K562 (cell line): ENCODE data around the gene PIP5K1B. TPM values are rescaled to one million over a fixed set of nuclear protein-coding genes. Genes with fewer than 3 reads are reported as not detected.

Experiments used
- CTBP1 ChIP-seq: fragments of 450-650 bp; IDR thresholded peaks from 2 replicates; pipeline ENCODE4 v1.6.1; 2016; ENCODE audit warnings: borderline replicate concordance
- CTCFL ChIP-seq: IDR thresholded peaks from 2 replicates; pipeline ENCODE4 v1.6.1; 2011; ENCODE audit warnings: borderline replicate concordance, low read depth, mild to moderate bottlenecking, moderate library complexity, low read length; ENCODE audit not compliant: insufficient read depth, poor library complexity, severe bottlenecking
- HDAC2 ChIP-seq: fragments of 450-650 bp; IDR thresholded peaks from 2 replicates; pipeline ENCODE4 v1.6.1; 2016; ENCODE audit warnings: mild to moderate bottlenecking
- KDM5B ChIP-seq: fragments of 200-600 bp; sonication (generic); IDR thresholded peaks from 2 replicates; pipeline ENCODE4 v1.6.1; 2012; ENCODE audit warnings: low read depth, mild to moderate bottlenecking, moderate library complexity, low read length, control low read depth, inconsistent platforms; ENCODE audit not compliant: insufficient replicate concordance
- MXI1 ChIP-seq: IDR thresholded peaks from 2 replicates; pipeline ENCODE4 v1.6.1; 2011; ENCODE audit warnings: low read depth, mild to moderate bottlenecking, improper control_type of control experiment, low read length
- MYC ChIP-seq, 2 experiments: fragments of 250-450 bp in 1 of 2; sonication (Bioruptor Pico) in 1 of 2; IDR thresholded peaks; 2 replicates each; pipeline versions ENCODE4 v1.5.1 to v1.6.1; 2012 to 2021; ENCODE audit warnings: low read depth in 2 of 2, borderline replicate concordance in 1 of 2, improper control_type of control experiment in 1 of 2, low read length in 1 of 2, mild to moderate bottlenecking in 1 of 2, moderate library complexity in 1 of 2
- NEUROD1 ChIP-seq: fragments of 150-350 bp; IDR thresholded peaks from 2 replicates; pipeline ENCODE4 v1.6.1; 2014; ENCODE audit warnings: borderline replicate concordance, low read length, low read depth; ENCODE audit not compliant: partially characterized antibody
- NFRKB ChIP-seq: fragments of 450-650 bp; IDR thresholded peaks from 2 replicates; pipeline ENCODE4 v1.6.1; 2016; ENCODE audit warnings: low read depth
- NR2C2 ChIP-seq, 2 experiments: fragments of 200-800 bp in 1 of 2; sonication (Bioruptor generic) in 1 of 2; sonication (generic) in 1 of 2; formaldehyde crosslinking in 1 of 2; IDR thresholded peaks; 2 replicates each; pipeline versions ENCODE4 v1.6.1 to v1.8.0; 2016 to 2022; ENCODE audit warnings: mild to moderate bottlenecking in 1 of 2, missing compliant biosample characterization in 1 of 2, missing genetic modification characterization in 1 of 2, missing genetic modification reagents in 1 of 2
- NUFIP1 ChIP-seq: fragments of 450-650 bp; IDR thresholded peaks from 2 replicates; pipeline ENCODE4 v1.6.1; 2018; ENCODE audit not compliant: partially characterized antibody
- POLR2G ChIP-seq: fragments of 200-400 bp; formaldehyde crosslinking; IDR thresholded peaks from 2 replicates; pipeline ENCODE4 v1.6.1; 2017; ENCODE audit warnings: low read depth, mild to moderate bottlenecking, antibody characterized with exemption, low read length, moderate library complexity
- PTRF ChIP-seq: fragments of 450-650 bp; IDR thresholded peaks from 2 replicates; pipeline ENCODE4 v1.6.1; 2016; ENCODE audit warnings: mild to moderate bottlenecking, missing genetic modification characterization, missing compliant biosample characterization
- SIN3A ChIP-seq, 2 experiments: fragments of 150-350 bp in 1 of 2; IDR thresholded peaks; 2 replicates each; pipeline ENCODE4 v1.6.1; 2011 to 2016; ENCODE audit warnings: borderline replicate concordance in 2 of 2, low read depth in 2 of 2, low read length in 2 of 2, mild to moderate bottlenecking in 2 of 2, moderate library complexity in 2 of 2; ENCODE audit not compliant: control insufficient read depth in 1 of 2
- SMAD3 ChIP-seq: fragments of 450-650 bp; formaldehyde crosslinking; conservative IDR thresholded peaks from 2 replicates; pipeline ENCODE4 v1.4.0; 2020; ENCODE audit warnings: mild to moderate bottlenecking
- STAT5A ChIP-seq: IDR thresholded peaks from 2 replicates; pipeline ENCODE4 v1.6.1; 2012; ENCODE audit warnings: low read length, inconsistent platforms, borderline replicate concordance
- ZNF232 ChIP-seq: sonication (generic); formaldehyde crosslinking; IDR thresholded peaks from 2 replicates; pipeline ENCODE4 v1.8.0; 2022; ENCODE audit warnings: mild to moderate bottlenecking, missing genetic modification reagents
- ZNF282 ChIP-seq: sonication (generic); formaldehyde crosslinking; IDR thresholded peaks from 2 replicates; pipeline ENCODE4 v1.8.1; 2023; ENCODE audit warnings: missing genetic modification reagents
- ZNF324 ChIP-seq: fragments of 250-450 bp; sonication (Bioruptor Pico); IDR thresholded peaks from 2 replicates; pipeline ENCODE4 v1.4.0; 2020; ENCODE audit warnings: mild to moderate bottlenecking
- ZNF395 ChIP-seq: fragments of 200-800 bp; sonication (Bioruptor generic); IDR thresholded peaks from 2 replicates; pipeline ENCODE4 v1.6.1; 2017; ENCODE audit warnings: missing genetic modification characterization, missing compliant biosample characterization
- polyA plus RNA-seq, 8 experiments: library from polyadenylated mRNA; depleted of rRNA in 4 of 8; stranded (reverse) in 5 of 8; unstranded in 3 of 8; fragments of >200 nt; fragmentation: Nextera tagmentation in 2 of 8; fragmentation: Illumina TruSeq in 1 of 8; extraction: Ambion mirVana in 2 of 8; extraction: Trizol in 1 of 8; gene quantifications; 2 replicates each; pipeline versions ENCODE4 v1.2.1 to v1.2.3, GENCODE V29; 2011 to 2014; ENCODE audit warnings: inconsistent platforms in 1 of 8, missing spikeins in 1 of 8
- total RNA-seq, 7 experiments: library from RNA; depleted of rRNA in 6 of 7; stranded (reverse); fragments of >200 nt in 6 of 7; fragmentation: Illumina TruSeq in 2 of 7; extraction: Trizol in 2 of 7; gene quantifications; 2 replicates each; pipeline versions ENCODE4 v1.2.1 to v1.2.3, GENCODE V29; 2011 to 2021; ENCODE audit warnings: low replicate concordance in 1 of 7
- TF ChIP-seq, protein P1 (sequence below), 2 experiments: IDR thresholded peaks; 2 replicates each; pipeline ENCODE4 v1.6.1; 2012; ENCODE audit warnings: improper control_type of control experiment in 2 of 2, low read depth in 2 of 2, low read length in 2 of 2, borderline replicate concordance in 1 of 2

PIP5K1B gene
- total and polyA plus RNA-seq, 9 of the 15 experiments (the other 6 are each of a cell fraction or from before 2014, with no cell fraction given), result 3.1 to 12.9 (median 7.4) TPM

- TF ChIP-seq ZNF395 (CRISPR knock-in tag), result peak; percentile 59; the same call in 1 of the 2 replicates
- TF ChIP-seq PTRF (tag), result no peak
- TF ChIP-seq ZNF232 (CRISPR knock-in tag), result peak; percentile 30; the same call in 1 of the 2 replicates
- peak; percentile 95 for TF ChIP-seq HDAC2
- peak; percentile 94 for TF ChIP-seq CTCFL
- TF ChIP-seq SMAD3, result no peak
- TF ChIP-seq ZNF282 (CRISPR knock-in tag), result no peak
- peak; percentile 23; the same call in 1 of the 2 replicates for TF ChIP-seq STAT5A
- peak; percentile 95 for TF ChIP-seq MYC (IDR thresholded peaks at IDR 0.05; ENCODE audit: low read depth, low read length)
- TF ChIP-seq MYC (CRISPR knock-in tag; IDR thresholded peaks at IDR 0.05; ENCODE audit: borderline replicate concordance, low read depth), result no peak
- no peak for TF ChIP-seq NFRKB
- peak; percentile 52 for TF ChIP-seq KDM5B
- TF ChIP-seq POLR2G, result peak; percentile 91
- no peak for TF ChIP-seq ZNF324 (CRISPR knock-in tag)
- no peak for TF ChIP-seq MXI1
- TF ChIP-seq NEUROD1, result peak; percentile 38
- peak; percentile 97 for TF ChIP-seq CTBP1
- TF ChIP-seq, protein P1, sequence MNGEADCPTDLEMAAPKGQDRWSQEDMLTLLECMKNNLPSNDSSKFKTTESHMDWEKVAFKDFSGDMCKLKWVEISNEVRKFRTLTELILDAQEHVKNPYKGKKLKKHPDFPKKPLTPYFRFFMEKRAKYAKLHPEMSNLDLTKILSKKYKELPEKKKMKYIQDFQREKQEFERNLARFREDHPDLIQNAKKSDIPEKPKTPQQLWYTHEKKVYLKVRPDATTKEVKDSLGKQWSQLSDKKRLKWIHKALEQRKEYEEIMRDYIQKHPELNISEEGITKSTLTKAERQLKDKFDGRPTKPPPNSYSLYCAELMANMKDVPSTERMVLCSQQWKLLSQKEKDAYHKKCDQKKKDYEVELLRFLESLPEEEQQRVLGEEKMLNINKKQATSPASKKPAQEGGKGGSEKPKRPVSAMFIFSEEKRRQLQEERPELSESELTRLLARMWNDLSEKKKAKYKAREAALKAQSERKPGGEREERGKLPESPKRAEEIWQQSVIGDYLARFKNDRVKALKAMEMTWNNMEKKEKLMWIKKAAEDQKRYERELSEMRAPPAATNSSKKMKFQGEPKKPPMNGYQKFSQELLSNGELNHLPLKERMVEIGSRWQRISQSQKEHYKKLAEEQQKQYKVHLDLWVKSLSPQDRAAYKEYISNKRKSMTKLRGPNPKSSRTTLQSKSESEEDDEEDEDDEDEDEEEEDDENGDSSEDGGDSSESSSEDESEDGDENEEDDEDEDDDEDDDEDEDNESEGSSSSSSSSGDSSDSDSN (IDR thresholded peaks at IDR 0.05; ENCODE audit: borderline replicate concordance in 1 of 2, low read depth in 2 of 2, low read length in 2 of 2), result peak; percentile 9 to 76; a peak in 1 of 4 replicates
- peak in 1 of 2 experiments; percentile 71; a peak in 1 of 4 replicates for TF ChIP-seq SIN3A (IDR thresholded peaks at IDR 0.05; ENCODE audit: borderline replicate concordance in 2 of 2, control insufficient read depth in 1 of 2, low read depth in 2 of 2, low read length in 2 of 2)
- no peak for TF ChIP-seq NUFIP1
- TF ChIP-seq NR2C2 (CRISPR knock-in tag; IDR thresholded peaks at IDR 0.05), result no peak
- TF ChIP-seq NR2C2 (tag; IDR thresholded peaks at IDR 0.05), result peak; percentile 66; the same call in 1 of the 2 replicates
These were observed 330.6 kb downstream of the PIP5K1B start, which contains the start of gene FXN (continued) for GRCh38 chr9:69035438-69036308.
